NCI-H1048 (cell line): ENCODE results near the gene PEAR1.

ENCODE experiments used
- DNase-seq: peaks from one replicate; lab custom pipeline; 2025; lab: John Stamatoyannopoulos, UW

The PEAR1 gene

DNA sequence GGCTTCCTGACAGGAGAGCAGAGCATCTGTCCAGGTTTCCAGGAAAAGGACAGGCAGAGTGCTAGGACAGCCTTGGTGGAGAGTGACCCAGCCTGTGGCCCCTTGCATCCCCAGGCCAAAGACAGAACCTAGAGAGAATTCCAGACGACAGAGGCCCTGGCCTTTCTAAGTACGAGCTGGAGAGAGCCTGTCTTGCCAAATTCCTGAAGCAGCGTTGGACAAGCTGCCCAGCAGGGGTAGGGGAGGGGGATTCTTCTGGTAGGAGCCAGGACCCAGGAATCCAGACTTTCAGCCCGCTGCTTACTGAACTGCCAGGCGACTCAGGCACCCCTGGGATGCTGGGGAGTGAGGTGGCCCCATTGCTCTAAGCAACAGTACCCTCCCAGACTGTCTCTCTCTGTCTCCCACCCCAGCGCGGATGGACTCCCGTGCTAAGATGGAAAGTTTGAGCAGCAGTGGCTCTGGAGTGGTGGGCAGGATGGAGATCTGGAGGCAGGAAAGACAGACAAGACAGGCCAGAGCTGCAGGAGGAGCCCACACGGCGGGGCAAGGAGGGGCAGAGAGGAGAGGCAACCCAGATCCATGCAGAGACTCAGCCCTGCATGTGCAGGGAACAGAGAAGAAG lies 8.8 kb upstream of the PEAR1 start:
- no peak for DNase-seq

- no peak for DNase-seq
Observed at GRCh38 chr1:156885314-156885713, 8.2 kb upstream of the PEAR1 start.

- DNase-seq = no peak
Observed at GRCh38 chr1:156885880-156886355, 7.6 kb upstream of the PEAR1 start.

DNA sequence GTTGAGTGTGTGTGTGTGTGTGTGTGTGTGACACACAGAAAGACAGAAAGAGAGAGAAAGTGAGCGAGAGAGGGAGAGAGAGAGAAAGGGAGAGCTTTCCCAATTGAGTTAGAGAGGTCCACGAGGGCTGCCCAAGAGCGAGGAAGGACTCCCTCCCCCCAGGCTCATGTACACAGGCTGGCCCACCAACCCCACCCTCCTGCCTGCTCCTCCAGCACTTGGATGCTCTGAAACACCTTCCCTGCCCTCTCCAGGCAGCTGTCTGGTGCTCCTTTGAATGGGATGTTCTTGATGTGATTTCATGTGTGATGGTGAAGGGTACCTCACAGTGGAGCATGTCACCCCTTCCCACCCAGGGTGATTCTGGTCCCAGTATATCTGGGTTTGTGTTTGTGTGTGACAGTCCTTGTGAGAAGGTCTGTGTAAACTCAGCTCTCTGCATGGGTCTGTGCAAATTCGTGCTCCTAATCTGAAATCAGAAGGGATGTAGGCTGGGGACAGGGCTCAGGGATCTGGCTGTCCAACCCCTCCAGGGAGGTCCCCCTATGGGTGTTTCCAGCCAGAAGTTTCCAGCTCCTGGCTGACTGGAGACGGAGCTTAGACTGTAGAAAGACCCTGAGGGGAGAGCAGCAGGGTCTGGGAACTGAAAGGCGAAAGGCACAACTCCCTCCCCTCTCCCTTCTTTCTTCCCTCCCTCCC lies 6.8 kb upstream of the PEAR1 start:
- no peak for DNase-seq

- no peak for DNase-seq
Observed at GRCh38 chr1:156887317-156887716, 6.2 kb upstream of the PEAR1 start.

DNA sequence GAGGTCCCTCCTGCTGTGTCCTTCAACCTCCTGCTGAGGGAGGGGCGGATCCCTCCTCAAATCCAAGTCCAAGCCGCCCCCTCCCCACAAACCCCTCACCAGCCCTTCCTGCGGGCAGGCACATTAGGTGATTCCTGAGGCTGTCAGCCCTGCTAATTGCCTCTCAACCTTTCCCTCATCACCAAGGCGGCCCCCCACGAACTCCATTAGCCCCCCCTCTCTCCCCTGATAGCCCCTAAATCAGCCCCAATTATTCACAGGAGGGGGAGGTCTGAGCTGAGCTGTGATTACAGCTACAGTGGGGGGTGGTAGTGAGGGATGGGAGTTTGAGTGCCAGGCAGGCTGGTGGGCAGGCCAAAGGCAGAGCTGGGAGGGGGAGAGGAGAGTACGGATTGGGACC lies 5.8 kb upstream of the PEAR1 start:
- DNase-seq = no peak

DNA sequence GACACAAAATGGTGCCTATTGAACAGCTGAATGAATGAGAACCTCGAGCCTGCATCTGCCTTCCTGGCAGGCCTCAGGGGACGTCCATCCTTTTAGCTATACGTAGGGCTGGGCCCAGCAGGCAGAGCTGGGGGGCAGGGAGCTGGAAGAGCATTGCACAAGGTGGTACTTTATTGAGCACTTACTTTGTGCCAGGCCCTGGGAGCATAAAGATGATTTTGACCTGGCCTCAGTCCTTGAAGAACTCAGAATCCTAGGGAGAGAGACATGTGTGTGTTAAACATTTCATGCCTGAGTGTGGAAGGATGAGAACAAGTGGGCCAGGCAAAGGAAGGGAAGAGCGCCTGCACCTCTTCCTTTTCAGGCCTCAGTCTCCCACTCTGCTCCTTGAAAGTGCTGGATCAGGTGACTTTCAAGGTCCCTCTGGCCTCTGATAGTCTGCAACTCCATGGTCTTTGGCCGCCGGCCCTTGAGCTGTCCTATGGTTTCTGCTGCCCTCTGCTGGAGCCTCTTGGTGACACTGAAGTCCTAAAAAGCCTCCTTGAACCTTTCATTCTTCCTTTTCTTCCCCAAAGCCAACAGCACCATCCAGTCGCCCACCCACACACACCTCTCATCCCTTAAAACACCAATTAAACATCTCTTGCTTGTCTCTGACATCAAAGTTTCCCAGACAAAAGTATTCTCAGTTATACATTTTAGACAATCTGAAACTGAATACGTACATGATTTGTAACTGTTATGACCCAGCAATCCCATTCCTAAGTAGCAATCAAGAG lies 3.5 kb upstream of the PEAR1 start:
- no peak for DNase-seq

DNA sequence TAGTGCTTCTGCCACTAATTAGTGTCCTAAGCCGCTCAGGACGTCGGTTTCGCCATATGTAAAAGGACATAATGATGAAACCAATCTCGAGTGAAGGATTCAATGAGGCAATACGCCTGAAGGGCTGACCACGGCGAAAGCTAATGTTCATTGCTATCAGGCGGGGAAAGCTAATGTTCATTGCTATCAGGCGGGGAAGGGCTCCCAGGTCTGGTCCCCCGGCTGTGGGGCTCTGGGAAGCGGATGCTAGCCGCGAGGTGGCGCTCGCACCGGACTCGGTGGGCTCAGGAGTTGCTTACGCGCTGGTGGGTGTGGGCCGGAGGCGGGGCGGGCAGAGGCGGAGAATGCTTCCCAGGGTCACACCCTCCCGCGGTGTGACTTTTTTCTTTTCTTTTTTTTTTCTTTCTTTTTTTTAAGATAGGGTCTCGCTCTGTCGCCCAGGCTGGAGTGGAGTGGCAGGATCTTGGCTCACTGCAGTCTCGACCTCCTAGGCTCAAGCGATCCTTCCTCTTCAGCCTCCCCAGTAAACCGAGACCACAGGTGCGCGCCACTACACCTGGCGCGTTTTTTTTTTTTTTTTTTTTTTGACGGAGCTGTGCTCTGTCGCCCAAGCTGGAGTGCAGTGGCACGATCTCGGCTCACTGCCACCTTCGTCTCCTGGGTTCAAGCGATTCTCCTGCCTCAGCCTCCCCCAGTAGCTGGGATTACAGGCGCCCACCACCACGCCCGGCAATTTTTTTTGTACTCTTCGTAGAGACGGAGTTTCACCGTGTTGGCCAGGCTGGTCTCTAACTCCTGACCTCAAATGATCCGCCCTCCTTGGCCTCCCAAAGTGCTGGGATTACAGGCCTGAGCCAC lies 1.1 kb upstream of the PEAR1 start:
- peak; percentile 90 for DNase-seq

DNA sequence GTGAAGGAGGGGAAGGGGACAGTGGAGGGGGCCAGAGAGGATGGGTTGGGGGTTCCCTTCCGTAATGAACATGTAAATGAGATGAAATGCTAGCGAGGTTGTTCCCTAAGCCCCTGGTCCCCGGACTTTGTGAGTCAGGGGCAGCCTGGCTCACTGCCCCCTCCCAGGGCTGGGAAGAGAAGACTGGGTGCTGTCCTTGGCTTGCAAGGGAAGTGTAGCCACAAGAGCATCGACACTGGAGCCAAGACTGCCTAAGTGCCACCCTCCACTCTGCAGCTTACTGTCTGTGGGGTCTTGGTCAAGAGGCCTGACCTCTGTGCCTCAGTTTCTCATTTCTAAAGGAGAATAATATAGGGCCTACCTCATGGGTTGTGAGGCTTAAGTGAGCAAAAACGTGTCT lies 483 bp downstream of the PEAR1 start:
- DNase-seq = no peak

GRCh38 chr1:156894711-156895454 lies 1.4 kb downstream of the PEAR1 start:
- no peak for DNase-seq

DNA sequence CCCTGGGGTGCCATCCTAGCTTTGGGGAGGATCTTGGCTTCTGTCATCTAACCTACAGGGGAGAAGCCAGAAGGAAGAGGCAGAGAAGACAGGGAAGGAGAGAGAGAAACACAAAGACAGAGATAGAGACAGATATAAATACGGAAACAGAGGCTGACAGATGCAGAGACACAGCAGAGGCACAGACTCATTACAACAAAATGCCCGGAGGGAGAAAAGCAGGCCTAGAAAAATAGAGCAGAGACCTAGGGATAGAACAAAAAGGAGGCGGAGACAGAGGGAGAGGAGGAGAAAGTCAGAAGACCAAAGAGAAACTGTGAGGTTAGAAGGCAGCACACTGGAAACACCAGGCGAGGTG lies 1.9 kb downstream of the PEAR1 start:
- DNase-seq = no peak

DNA sequence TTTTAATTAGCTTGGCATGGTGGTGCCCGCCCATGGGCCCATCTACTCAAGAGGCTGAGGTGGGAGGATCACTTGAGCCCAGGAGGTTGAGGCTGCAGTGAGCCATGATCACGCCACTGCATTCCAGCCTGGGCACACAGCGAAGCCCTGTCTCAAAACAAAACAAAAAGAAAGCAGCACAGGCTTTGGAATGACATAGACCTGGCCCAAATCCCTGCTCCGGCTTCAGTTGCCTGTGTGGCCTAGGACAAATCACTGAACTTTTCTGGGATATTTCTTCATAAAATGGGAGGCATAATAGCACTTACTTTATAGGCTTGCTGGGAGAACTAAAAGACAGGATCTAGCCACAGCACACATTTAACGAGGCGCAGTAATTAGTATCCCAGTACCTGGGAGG lies 2.4 kb downstream of the PEAR1 start:
- no peak for DNase-seq

DNA sequence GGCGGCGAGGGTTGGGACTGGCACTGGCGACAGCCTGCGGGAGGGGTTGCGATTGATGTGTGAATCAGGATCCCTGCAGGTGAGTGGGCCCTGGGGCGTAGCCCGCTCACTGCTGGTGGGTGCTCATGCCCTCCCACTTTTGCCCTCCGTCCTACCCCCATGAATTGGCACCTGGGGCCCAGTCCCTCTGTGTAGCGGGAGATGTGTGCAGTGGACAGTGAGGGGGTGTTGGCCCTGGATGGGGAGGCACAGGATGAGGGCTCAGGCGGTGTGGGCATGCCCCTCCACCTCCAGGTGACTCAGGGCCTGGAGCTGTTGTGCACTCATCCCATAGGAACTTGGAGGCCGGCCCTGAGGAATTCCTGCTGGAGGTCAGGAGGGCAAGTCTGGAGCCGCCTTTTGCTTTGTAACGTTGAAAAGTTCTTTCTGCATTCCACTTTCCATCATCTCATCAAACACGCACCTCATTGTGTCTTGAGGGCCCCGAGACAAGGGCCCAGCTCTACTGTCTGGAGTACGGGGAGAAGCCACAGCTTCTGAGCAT lies 3.0 kb downstream of the PEAR1 start:
- no peak for DNase-seq

DNA sequence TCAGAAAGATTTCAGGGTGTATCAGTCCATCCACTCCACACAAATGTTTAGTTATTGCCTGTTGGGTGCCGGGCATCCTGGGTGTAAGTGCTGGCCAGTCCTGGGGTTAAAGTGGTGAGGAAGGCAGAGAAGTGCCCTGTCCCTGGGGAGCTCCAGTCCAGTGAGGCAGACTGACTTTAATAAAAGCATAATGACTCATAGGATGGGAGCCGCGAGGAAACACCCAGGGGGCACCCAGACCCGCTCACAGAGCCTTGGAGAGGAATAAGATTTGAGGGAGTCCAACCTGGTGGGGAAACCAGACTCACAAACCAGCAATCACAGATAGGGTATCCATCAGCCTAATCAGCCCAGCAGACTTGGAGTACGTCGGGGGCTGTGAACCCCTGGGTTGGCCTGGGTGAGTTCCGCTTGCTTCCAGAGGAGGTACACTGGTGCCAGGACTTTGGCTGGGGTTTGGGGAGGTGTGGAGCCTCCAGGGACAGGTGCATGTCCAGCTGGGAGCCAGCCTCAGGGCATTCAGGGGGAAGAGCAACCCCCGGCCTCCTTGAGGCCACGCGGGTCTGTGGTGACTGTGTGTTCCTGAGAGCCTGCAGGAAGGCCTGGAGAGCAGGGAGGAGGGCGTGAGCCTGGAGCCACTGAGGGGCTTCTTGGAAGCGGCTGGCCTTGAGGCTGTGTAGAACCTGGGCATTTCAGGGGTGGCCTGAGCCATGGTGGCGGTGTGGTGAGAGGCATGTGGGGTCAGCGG lies 3.7 kb downstream of the PEAR1 start:
- DNase-seq = no peak

DNA sequence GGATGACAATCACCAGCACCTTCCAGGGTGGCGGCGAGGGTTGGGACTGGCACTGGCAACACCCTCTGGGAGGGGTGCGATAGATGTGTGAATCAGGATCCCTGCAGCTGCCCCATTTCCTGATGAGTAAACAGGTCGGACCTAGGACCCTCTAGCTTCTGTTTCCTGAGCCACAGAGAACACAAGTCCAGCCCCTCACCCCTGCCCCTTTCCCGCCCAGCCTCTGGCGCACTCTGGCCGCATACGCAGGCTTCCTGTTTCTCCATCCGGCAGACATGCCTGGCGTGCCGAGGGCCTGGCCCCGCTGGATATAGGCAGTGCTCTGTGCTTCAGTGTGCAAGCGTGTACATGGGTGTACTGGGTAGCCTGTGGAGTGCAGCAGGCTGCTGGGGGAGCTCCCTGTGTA lies 4.6 kb downstream of the PEAR1 start:
- no peak for DNase-seq

DNA sequence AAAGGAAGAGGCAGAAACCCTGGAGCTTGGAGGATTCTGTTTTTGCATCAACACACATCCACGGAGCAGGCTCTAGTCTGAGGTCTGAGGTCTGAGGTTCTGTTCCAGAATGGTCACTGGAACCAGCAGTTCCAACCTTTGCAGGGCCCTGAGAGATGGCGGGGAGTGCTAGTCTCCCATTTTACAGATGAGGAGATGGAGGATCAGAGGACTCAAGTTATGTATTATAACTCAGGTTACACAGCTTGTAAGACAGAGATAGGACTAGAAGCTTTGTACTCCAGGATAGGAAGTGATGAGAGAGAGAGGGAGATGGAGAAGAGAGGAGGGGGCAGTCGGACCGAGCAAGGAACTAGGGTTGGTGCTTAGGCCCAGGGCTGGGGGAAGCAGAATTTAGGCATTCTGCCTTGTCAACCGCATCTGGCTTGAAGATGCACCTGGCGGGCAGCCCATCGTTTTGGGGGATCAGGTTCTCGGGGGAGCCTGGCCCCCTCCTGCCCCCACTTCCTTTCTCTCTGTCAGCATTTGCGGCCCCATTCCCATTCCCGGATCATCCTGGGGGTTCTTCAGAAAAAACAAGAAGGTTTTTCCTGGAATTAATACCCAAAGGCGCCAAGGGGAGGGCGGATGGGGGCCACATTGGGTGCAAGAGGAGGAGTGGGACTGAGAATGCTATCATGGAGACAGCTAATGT lies 5.6 kb downstream of the PEAR1 start:
- no peak for DNase-seq

DNA sequence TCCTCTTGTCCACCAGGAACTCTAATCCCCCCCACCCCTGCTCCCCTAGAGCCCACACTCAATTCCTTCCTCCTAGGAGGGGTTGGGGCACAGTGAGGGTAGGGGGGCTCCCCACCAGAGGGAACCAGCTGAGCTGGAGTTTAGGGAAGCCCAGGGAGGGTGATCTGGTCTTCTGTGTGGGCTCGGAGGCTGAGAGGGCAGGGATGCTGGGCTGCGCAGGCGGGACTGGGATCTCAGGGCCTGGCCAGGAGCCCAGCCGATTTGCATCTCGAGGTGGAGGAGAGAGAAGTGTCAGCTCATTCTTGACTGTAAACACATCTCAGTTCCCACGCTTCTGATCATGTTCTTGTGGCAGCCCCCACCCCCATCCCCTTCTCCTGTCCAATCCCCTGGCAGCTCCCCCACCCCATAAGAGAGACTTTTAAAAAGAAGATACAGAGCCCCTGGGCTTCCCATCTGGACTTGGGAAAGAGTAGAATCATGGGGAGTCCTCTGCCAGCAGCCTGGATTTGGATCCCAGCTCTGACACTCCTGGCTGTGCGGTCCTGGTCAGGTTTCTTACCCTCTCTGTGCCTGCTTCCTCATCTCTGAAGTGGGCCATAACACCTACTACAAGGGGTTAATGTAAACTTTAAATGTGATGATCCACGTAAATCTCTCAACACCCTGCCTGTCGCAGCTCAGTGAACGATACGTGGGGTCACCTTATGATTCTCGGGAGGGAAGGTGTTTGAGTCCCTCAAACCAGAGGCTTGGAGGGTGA lies 6.6 kb downstream of the PEAR1 start:
- peak; percentile 30 for DNase-seq

GRCh38 chr1:156900896-156901589 lies 7.5 kb downstream of the PEAR1 start:
- no peak for DNase-seq

- no peak for DNase-seq
Observed at GRCh38 chr1:156901590-156901900, 8.0 kb downstream of the PEAR1 start.
